Measurements from ENCODE around the gene FBXW12. TPM values are rescaled to one million over a fixed set of nuclear protein-coding genes. Genes with fewer than 3 reads are reported as not detected.

FBXW12 gene
- total RNA-seq, 1 experiment from 2014 or later = 2.0 TPM

DNA sequence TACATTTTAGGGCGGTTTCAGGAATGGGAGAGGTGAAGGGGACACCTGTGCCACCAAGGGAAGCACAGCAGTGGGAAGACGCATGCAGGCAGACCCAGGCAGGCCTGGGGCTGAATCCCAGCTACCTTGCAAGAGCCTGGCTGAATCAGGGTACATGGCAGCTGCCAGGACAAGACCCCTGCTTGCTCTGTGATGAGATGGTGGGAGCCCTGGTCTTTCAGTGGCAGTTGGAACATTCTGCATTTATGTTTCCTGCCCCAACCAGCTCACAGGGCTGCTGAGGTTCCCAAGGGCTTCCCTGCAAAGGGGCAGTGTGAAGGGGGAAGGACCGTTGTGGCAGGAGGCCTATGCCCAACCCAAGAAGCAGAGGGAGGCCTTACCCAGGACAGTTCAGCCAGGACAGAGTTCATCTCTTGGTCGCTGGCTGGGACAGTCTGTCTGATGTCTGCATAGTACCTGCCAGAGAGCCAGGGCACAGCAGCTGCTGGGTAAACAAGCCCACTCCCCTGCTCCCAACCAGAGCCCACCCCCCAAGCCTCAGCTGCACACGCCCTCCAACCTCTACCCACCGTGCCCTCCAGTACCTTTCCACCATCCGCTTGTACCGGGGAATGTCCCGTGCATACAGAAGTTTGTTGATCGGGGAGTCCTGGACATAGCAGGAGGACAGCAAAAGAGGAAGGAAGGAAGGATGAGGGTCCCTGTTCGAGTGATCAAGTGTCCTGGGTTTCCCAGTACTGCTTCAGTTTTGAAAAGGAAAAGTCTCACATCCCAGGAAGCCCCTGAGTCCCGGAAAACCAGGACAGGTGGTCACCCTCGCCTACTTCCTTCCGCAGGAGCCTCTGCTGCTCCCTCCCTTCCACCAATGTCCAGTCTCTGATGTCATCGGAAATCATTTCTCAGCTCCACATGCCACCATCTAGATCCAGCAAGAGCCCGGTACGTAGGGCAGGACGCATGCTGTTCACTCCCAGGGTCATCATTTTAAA lies 34.7 kb downstream of the FBXW12 start:
- H3K27ac Mint-ChIP-seq = no peak overlapping the region
- no peak for DNase-seq (ENCODE audit: low spot score)

DNA sequence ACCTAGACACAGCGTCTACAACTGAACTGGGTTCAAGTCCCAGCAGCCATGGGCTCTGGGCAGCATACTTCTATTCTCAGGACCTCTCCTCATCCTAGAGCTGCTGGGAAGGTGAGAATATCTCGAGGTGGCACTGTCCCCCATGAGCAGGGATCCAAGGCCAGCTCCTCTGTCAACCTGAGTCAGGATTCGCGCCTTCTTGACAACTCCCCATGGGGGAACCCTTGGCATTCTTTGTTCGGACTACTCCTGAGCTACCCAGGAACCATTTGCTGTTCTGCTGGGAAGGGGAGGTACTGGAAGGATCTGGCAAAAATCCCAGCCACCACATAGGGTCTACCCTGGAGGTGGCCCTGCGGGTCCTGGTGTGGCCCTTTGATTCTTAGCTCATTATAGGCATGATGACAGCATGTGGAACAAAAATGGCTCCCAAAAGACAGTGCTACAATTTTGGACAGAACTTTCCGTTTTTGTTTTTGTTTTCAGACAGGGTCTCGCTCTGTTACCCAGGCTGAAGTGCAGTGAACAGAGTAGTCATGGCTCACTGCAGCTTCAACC lies 35.6 kb downstream of the FBXW12 start:
- Mint-ChIP-seq H3K27me3 (ENCODE audit: low read depth) (no peaks in the 10 kb centered on the region), H3K9me3 (no peaks in the 10 kb centered on the region), H3K4me3 (no peak overlapping the region), H3K4me1 (no peaks in the 10 kb centered on the region), H3K27ac (no peak overlapping the region), H3K36me3 (peaks cover 74% of the 10 kb centered on the region)
- POLR2A ChIA-PET = interaction anchor here (1.4 kb wide), 1 partner anchor 24 kb away, joined by 5 read pairs; no protein-coding TSS in a partner anchor
- CTCF ChIA-PET = interaction anchor here (0.6 to 3.9 kb wide), 9 partner anchors 9 to 574 kb away, joined by 3 to 49 read pairs (median 5); partner anchors contain the start of genes CCDC51, PLXNB1, SLC26A6 and TMA7
- DNase-seq (ENCODE audit: low spot score) = no peak
- no peak for ATAC-seq
- TF ChIP-seq MYBL2 (CRISPR knock-in tag; IDR thresholded peaks at IDR 0.05) (no peak), ZBTB21 (CRISPR knock-in tag; IDR thresholded peaks at IDR 0.05; ENCODE audit: borderline replicate concordance) (no peak), CBFB (CRISPR knock-in tag; IDR thresholded peaks at IDR 0.05; ENCODE audit: low read depth) (no peak), ZNF396 (CRISPR knock-in tag; IDR thresholded peaks at IDR 0.05; ENCODE audit: borderline replicate concordance) (no peak), SMAD3 (CRISPR knock-in tag; IDR thresholded peaks at IDR 0.05; ENCODE audit: borderline replicate concordance) (no peak), FOXP4 (CRISPR knock-in tag; IDR thresholded peaks at IDR 0.05) (no peak), FOXK1 (CRISPR knock-in tag; IDR thresholded peaks at IDR 0.05) (no peak), FOXP1 (CRISPR knock-in tag; IDR thresholded peaks at IDR 0.05; ENCODE audit: borderline replicate concordance) (no peak), NR1H2 (CRISPR knock-in tag; IDR thresholded peaks at IDR 0.05) (no peak), IRF2 (CRISPR knock-in tag; IDR thresholded peaks at IDR 0.05; ENCODE audit: borderline replicate concordance, low read depth) (no peak)
- TF ChIP-seq, protein P1, sequence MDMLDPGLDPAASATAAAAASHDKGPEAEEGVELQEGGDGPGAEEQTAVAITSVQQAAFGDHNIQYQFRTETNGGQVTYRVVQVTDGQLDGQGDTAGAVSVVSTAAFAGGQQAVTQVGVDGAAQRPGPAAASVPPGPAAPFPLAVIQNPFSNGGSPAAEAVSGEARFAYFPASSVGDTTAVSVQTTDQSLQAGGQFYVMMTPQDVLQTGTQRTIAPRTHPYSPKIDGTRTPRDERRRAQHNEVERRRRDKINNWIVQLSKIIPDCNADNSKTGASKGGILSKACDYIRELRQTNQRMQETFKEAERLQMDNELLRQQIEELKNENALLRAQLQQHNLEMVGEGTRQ (CRISPR knock-in tag; IDR thresholded peaks at IDR 0.05) = no peak

More for the DNA sequence above, 34.7 kb downstream of the FBXW12 start:
- Mint-ChIP-seq H3K27me3 (ENCODE audit: low read depth) (no peaks in the 10 kb centered on the region), H3K4me3 (no peak overlapping the region), H3K9me3 (no peaks in the 10 kb centered on the region), H3K4me1 (no peaks in the 10 kb centered on the region), H3K36me3 (peaks cover 74% of the 10 kb centered on the region)
- ChIA-PET POLR2A (no interaction called here), CTCF (interaction anchor here (0.6 to 3.9 kb wide), 4 partner anchors 29 to 573 kb away, joined by 3 to 49 read pairs (median 5); partner anchors contain the start of gene SLC26A6)
- ATAC-seq = no peak
- TF ChIP-seq JUN (CRISPR knock-in tag; IDR thresholded peaks at IDR 0.05) (no peak), GABPB1 (CRISPR knock-in tag; IDR thresholded peaks at IDR 0.05) (no peak), FOXK1 (CRISPR knock-in tag; IDR thresholded peaks at IDR 0.05) (no peak), TP53 (CRISPR knock-in tag; IDR thresholded peaks at IDR 0.05) (no peak), CREM (CRISPR knock-in tag; IDR thresholded peaks at IDR 0.05) (no peak), KAT7 (CRISPR knock-in tag; IDR thresholded peaks at IDR 0.05; ENCODE audit: borderline replicate concordance) (no peak), MXD4 (CRISPR knock-in tag; IDR thresholded peaks at IDR 0.05; ENCODE audit: borderline replicate concordance) (no peak), ZNF219 (CRISPR knock-in tag; IDR thresholded peaks at IDR 0.05; ENCODE audit: borderline replicate concordance) (no peak), NFE2L1 (CRISPR knock-in tag; IDR thresholded peaks at IDR 0.05) (no peak), GRHL2 (CRISPR knock-in tag; IDR thresholded peaks at IDR 0.05; ENCODE audit: insufficient replicate concordance, severe bottlenecking) (no peak), MYBL2 (CRISPR knock-in tag; IDR thresholded peaks at IDR 0.05) (no peak), ZNF396 (CRISPR knock-in tag; IDR thresholded peaks at IDR 0.05; ENCODE audit: borderline replicate concordance) (no peak), NR1H2 (CRISPR knock-in tag; IDR thresholded peaks at IDR 0.05) (no peak), SMAD4 (CRISPR knock-in tag; IDR thresholded peaks at IDR 0.05) (no peak), TEAD4 (CRISPR knock-in tag; IDR thresholded peaks at IDR 0.05) (no peak), NR2C2 (CRISPR knock-in tag; IDR thresholded peaks at IDR 0.05) (no peak), PRDM15 (CRISPR knock-in tag; IDR thresholded peaks at IDR 0.05) (no peak), IRF2 (CRISPR knock-in tag; IDR thresholded peaks at IDR 0.05; ENCODE audit: borderline replicate concordance, low read depth) (no peak)
- TF ChIP-seq, protein P2, sequence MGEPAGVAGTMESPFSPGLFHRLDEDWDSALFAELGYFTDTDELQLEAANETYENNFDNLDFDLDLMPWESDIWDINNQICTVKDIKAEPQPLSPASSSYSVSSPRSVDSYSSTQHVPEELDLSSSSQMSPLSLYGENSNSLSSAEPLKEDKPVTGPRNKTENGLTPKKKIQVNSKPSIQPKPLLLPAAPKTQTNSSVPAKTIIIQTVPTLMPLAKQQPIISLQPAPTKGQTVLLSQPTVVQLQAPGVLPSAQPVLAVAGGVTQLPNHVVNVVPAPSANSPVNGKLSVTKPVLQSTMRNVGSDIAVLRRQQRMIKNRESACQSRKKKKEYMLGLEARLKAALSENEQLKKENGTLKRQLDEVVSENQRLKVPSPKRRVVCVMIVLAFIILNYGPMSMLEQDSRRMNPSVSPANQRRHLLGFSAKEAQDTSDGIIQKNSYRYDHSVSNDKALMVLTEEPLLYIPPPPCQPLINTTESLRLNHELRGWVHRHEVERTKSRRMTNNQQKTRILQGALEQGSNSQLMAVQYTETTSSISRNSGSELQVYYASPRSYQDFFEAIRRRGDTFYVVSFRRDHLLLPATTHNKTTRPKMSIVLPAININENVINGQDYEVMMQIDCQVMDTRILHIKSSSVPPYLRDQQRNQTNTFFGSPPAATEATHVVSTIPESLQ (CRISPR knock-in tag; IDR thresholded peaks at IDR 0.05) = no peak
- TF ChIP-seq, protein P3, sequence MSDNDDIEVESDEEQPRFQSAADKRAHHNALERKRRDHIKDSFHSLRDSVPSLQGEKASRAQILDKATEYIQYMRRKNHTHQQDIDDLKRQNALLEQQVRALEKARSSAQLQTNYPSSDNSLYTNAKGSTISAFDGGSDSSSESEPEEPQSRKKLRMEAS (CRISPR knock-in tag; IDR thresholded peaks at IDR 0.05) = no peak
